SU-DHL-6 (cell line): Measurements from ENCODE around the gene HOPX.

ENCODE experiments used
- CTCF ChIP-seq: fragments of 200-600 bp; sonication (generic); IDR thresholded peaks from one replicate; pipeline ENCODE4 v1.5.1; 2017; ENCODE audit warnings: antibody characterized with exemption, mild to moderate bottlenecking, low read length, moderate library complexity; ENCODE audit not compliant: insufficient read depth, poor library complexity, severe bottlenecking
- EZH2phosphoT487 ChIP-seq: fragments of 200-600 bp; sonication (generic), shearing (Covaris generic); conservative IDR thresholded peaks from 2 replicates; pipeline ENCODE4 v1.6.1; 2018; ENCODE audit warnings: mild to moderate bottlenecking, antibody characterized with exemption, low read length, moderate library complexity, mixed read lengths

- TF ChIP-seq CTCF: no peak
- no peak for TF ChIP-seq EZH2phosphoT487
Observed at GRCh38 chr4:56691425-56691824, 10.3 kb upstream of the HOPX start.
